Naive B cell (primary cell): ENCODE measurements around the gene RAB10. TPM values are rescaled to one million over a fixed set of nuclear protein-coding genes. Genes with fewer than 3 reads are reported as not detected.
A peak's percentile ranks its signal among the peaks of the same experiment; 100 is the strongest.
"Not testable (repeated sequence)": the region's sequence is repeated elsewhere in the genome, so short reads cannot be mapped to it uniquely, and the experiment has no call there.

Experiments used
- ATAC-seq, 2 donors: fragments of 150-1000 bp; cut with Tn5 transposase; 2 replicates each; pipeline ENCODE4 v1.10.0; 2021; ENCODE audit warnings: low read depth in 2 of 2, mild to moderate bottlenecking in 2 of 2, moderate library complexity in 2 of 2
- DNase-seq: peaks from one replicate; pipeline ENCODE4 v3.0.0; 2022
- H3K27ac Mint-ChIP-seq, 6 donors: one replicate each; pipeline ENCODE4 v1.8.0; 2020 to 2022; ENCODE audit warnings: mild to moderate bottlenecking in 6 of 6, mixed read lengths in 6 of 6, moderate library complexity in 5 of 6, inconsistent platforms in 2 of 6
- H3K27me3 Mint-ChIP-seq, 3 donors: one replicate each; pipeline ENCODE4 v1.8.0; 2021 to 2022; ENCODE audit warnings: mixed read lengths in 3 of 3, mild to moderate bottlenecking in 1 of 3
- H3K36me3 Mint-ChIP-seq, 2 donors: one replicate each; pipeline ENCODE4 v1.8.0; 2020 to 2022; ENCODE audit warnings: mixed read lengths in 2 of 2, inconsistent platforms in 1 of 2, mild to moderate bottlenecking in 1 of 2
- H3K4me1 Mint-ChIP-seq, 3 donors: one replicate each; pipeline ENCODE4 v1.8.0; 2020 to 2022; ENCODE audit warnings: mixed read lengths in 3 of 3, inconsistent platforms in 1 of 3, mild to moderate bottlenecking in 1 of 3, moderate library complexity in 1 of 3
- H3K4me3 Mint-ChIP-seq, 8 donors: one replicate each; pipeline ENCODE4 v1.8.0; 2020 to 2022; ENCODE audit warnings: mild to moderate bottlenecking in 8 of 8, mixed read lengths in 8 of 8, moderate library complexity in 8 of 8, inconsistent platforms in 2 of 8
- H3K9me3 Mint-ChIP-seq, 7 donors: one replicate each; pipeline ENCODE4 v1.8.0; 2020 to 2022; ENCODE audit warnings: mixed read lengths in 7 of 7, mild to moderate bottlenecking in 5 of 7, inconsistent platforms in 2 of 7, moderate library complexity in 1 of 7
- polyA plus RNA-seq, 6 donors: library from polyadenylated mRNA; unstranded; fragments of 300-500 nt; fragmentation: Illumina TruSeq; gene quantifications; one replicate each; pipeline ENCODE4 v1.2.3, GENCODE V29; 2021; ENCODE audit warnings: low read depth in 6 of 6

The RAB10 gene
- polyA plus RNA-seq, 6 donors from 2014 or later: 71.1 to 98.1 (median 82.5) TPM

DNA sequence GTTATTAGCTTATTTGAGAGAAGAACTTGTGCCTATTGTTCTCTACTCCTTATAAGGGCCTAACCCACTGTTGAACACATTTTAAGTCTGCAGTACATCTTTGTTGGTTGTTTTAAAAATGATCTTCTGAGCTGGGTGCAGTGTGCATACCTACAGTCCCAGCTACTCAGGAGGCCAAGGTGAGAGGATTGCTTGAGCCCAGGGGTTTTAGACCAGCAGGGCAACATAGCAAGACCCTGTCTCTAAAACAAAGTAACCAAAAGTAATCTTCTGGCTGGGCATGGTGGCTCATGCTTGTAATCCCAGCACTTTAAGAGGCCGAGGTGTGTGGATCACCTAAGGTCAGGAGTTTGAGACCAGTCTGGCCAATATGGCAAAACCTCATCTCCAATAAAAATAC lies 25.8 kb upstream of the RAB10 start:
- Mint-ChIP-seq H3K36me3 (peaks cover 0 to 7% of the 10 kb centered on the region in 2 donors), H3K4me1 (no peaks in the 10 kb centered on the region), H3K27ac (no peak overlapping the region), H3K27me3 (peaks cover 0 to 4% (median 0%) of the 10 kb centered on the region in 3 donors), H3K9me3 (peaks cover 0 to 5% (median 0%) of the 10 kb centered on the region in 7 donors), H3K4me3 (no peak overlapping the region)
- ATAC-seq: no peak
- no peak for DNase-seq

- peaks cover 0 to 5% (median 0%) of the 10 kb centered on the region in 7 donors for H3K9me3 Mint-ChIP-seq
- no peak for DNase-seq
- no peaks in the 10 kb centered on the region for H3K4me1 Mint-ChIP-seq
Observed at GRCh38 chr2:26008851-26009566, 24.9 kb upstream of the RAB10 start.

DNA sequence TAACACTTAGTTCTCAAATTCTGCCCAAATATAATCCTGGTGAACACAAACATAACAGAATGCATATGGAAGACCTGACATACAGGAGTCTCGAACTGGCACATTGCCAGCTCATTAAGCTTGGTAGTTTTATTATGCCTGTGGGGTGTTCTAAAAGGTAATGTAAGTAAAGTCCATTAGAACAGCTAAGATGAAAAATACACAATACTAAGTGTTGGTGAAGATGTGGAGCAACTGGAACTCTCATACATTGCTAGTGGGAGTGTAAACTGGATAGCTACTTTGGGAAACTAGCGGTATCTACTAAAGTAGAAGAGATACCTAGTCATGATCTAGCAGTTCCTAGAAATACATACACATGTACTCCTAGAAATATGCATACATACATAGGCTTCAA lies 24.3 kb upstream of the RAB10 start:
- no peak for ATAC-seq
- no peak for DNase-seq
- H3K27me3 Mint-ChIP-seq: no peaks in the 10 kb centered on the region
- peaks cover 0 to 7% of the 10 kb centered on the region in 2 donors for H3K36me3 Mint-ChIP-seq
- no peaks in the 10 kb centered on the region for H3K4me1 Mint-ChIP-seq
- H3K9me3 Mint-ChIP-seq: peaks cover 0 to 5% (median 0%) of the 10 kb centered on the region in 7 donors
- H3K27ac Mint-ChIP-seq: no peak overlapping the region
- H3K4me3 Mint-ChIP-seq: no peak overlapping the region

More at GRCh38 chr2:26008851-26009566, 24.9 kb upstream of the RAB10 start:
- H3K4me3 Mint-ChIP-seq: no peak overlapping the region
- no peaks in the 10 kb centered on the region for H3K27me3 Mint-ChIP-seq
- H3K27ac Mint-ChIP-seq: no peak overlapping the region
- H3K36me3 Mint-ChIP-seq: peaks cover 0 to 7% of the 10 kb centered on the region in 2 donors
- no peak for ATAC-seq

- Mint-ChIP-seq H3K9me3 (peaks cover 0 to 5% (median 0%) of the 10 kb centered on the region in 7 donors), H3K27ac (no peak overlapping the region), H3K4me3 (no peak overlapping the region), H3K36me3 (peaks cover 0 to 7% of the 10 kb centered on the region in 2 donors), H3K27me3 (no peaks in the 10 kb centered on the region), H3K4me1 (no peaks in the 10 kb centered on the region)
- DNase-seq: no peak
- no peak for ATAC-seq
Observed at GRCh38 chr2:26010943-26011342, 22.9 kb upstream of the RAB10 start.

- H3K36me3 Mint-ChIP-seq: peaks cover 0 to 7% of the 10 kb centered on the region in 2 donors
- no peak overlapping the region for H3K4me3 Mint-ChIP-seq
- ATAC-seq: no peak
- DNase-seq: no peak
- peaks cover 0 to 5% (median 0%) of the 10 kb centered on the region in 7 donors for H3K9me3 Mint-ChIP-seq
- H3K27me3 Mint-ChIP-seq: no peaks in the 10 kb centered on the region
- no peaks in the 10 kb centered on the region for H3K4me1 Mint-ChIP-seq
- H3K27ac Mint-ChIP-seq: no peak overlapping the region
Observed at GRCh38 chr2:26011609-26011989, 22.3 kb upstream of the RAB10 start.

GRCh38 chr2:26011990-26012856 lies 21.7 kb upstream of the RAB10 start:
- DNase-seq (no peak), ATAC-seq (no peak)
- H3K9me3 Mint-ChIP-seq: peaks cover 0 to 5% (median 0%) of the 10 kb centered on the region in 7 donors
- H3K27me3 Mint-ChIP-seq: no peaks in the 10 kb centered on the region
- H3K4me1 Mint-ChIP-seq: no peaks in the 10 kb centered on the region
- H3K4me3 Mint-ChIP-seq: no peak overlapping the region
- H3K27ac Mint-ChIP-seq: no peak overlapping the region
- H3K36me3 Mint-ChIP-seq: peaks cover 0 to 7% of the 10 kb centered on the region in 2 donors

DNA sequence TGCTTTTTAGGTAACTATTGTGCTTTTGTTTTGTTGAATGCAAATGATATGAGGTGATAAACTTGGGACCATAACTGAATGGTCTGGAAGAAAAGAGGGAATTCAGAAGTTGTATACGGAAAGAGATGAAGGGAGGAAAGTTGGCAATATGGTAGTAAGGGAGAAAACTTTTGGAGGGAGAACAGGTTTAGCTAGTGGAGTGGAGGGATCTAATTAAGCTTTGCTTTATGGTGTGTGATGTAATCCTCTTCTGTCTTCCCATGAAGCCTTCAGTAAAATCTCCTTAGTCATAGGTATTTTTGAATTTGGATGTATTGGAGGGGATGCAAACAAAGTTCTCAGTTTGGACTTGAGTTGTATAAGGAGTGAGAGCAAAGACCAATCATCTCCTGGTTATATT lies 20.2 kb upstream of the RAB10 start:
- Mint-ChIP-seq H3K4me3 (no peak overlapping the region), H3K4me1 (no peaks in the 10 kb centered on the region), H3K27me3 (no peaks in the 10 kb centered on the region), H3K36me3 (peaks cover 0 to 7% of the 10 kb centered on the region in 2 donors), H3K9me3 (peaks cover 0 to 5% (median 0%) of the 10 kb centered on the region in 7 donors), H3K27ac (peak overlapping the region in 1 of 6 donors; percentile 36)
- no peak for DNase-seq
- ATAC-seq: no peak

GRCh38 chr2:26016012-26016705 lies 17.7 kb upstream of the RAB10 start:
- H3K27ac Mint-ChIP-seq: no peak overlapping the region
- no peaks in the 10 kb centered on the region for H3K36me3 Mint-ChIP-seq
- ATAC-seq (no peak), DNase-seq (no peak)
- no peaks in the 10 kb centered on the region for H3K4me1 Mint-ChIP-seq
- no peaks in the 10 kb centered on the region for H3K27me3 Mint-ChIP-seq
- no peaks in the 10 kb centered on the region for H3K9me3 Mint-ChIP-seq
- H3K4me3 Mint-ChIP-seq: no peak overlapping the region

GRCh38 chr2:26016706-26017045 lies 17.2 kb upstream of the RAB10 start:
- H3K27ac Mint-ChIP-seq, ATAC-seq, H3K36me3 Mint-ChIP-seq: not testable (repeated sequence)

DNA sequence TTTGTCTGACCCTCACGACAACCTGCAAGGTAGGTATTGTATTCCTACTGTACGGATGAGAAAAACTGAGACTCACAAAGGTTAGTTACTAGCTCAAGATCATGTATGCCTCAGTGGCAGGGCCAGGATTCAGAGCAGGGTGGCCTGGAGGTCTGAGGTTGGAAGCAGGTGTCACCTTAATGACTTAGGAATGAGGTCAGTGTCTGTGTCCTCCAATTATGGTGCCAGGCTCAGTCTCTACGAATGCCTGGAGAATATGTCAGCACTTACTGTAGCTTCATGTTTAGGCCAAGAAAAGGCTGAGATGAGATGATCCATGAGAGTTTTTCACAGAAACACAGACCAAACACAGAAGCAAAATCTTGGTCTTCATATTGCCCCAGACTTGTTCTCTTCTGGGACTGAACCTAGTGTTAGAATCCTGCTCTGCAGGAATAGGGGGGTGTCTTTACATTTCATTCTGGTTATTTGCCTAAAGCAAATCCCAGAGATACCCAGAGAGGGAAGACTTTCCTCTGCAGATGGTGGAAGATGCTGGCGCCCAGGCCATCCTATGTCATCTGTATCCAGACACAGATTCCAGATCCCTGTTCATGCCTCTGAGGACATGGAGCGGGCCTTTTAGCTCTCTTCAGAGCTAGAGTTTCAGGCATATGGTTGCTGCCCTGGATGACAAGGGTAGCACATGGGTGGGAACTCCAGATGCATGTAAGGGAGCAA lies 16.3 kb upstream of the RAB10 start:
- no peaks in the 10 kb centered on the region for H3K9me3 Mint-ChIP-seq
- DNase-seq: no peak
- ATAC-seq: no peak
- no peak overlapping the region for H3K4me3 Mint-ChIP-seq
- no peaks in the 10 kb centered on the region for H3K36me3 Mint-ChIP-seq
- H3K27ac Mint-ChIP-seq: peak overlapping the region in 2 of 6 donors; percentile 15 to 64
- no peaks in the 10 kb centered on the region for H3K27me3 Mint-ChIP-seq
- no peaks in the 10 kb centered on the region for H3K4me1 Mint-ChIP-seq

More at GRCh38 chr2:26016706-26017045, 17.2 kb upstream of the RAB10 start:
- H3K4me1 Mint-ChIP-seq, DNase-seq, H3K9me3 Mint-ChIP-seq, H3K27me3 Mint-ChIP-seq, H3K4me3 Mint-ChIP-seq: not testable (repeated sequence)

DNA sequence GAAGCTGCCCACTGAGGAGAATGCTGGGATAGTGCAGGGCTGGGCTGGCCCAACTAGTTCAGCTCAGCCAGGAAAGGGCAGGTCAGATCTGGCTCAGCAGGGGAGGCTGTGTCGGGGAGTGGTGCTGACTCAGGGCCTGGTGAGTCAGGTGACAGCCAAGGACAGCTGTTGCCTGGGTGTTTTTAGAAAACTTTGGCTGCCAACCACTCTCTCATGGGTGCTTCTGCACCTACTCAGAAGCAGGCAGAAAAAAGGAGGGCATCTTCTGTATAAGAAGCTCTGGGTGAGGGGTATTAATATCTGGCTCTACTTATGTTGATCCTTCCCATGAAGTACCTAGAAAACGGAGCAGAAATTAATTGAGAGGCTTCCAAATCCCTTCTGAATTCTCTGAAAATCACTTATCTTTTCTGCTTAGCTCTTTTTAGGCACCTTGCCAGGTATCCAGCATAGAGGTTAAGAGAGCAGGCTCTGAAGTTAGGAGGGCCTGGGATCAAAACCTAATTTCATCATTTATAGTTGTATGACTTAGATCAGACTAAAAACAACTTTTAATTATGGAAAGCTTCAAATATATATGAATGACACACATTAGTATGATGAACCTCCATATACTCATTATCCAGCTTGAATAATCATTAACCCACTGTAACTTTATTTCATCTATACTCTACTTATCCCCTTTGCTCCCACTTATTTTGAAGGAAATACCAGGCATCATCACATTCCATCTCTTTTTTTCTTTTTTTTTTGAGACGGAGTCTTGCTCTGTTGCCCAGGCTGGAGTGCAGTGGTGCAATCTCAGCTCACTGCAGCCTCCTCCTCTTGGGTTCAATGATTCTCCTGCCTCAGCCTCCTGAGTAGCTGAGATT lies 15.5 kb upstream of the RAB10 start:
- H3K4me1 Mint-ChIP-seq: no peaks in the 10 kb centered on the region
- H3K4me3 Mint-ChIP-seq: no peak overlapping the region
- no peak for DNase-seq
- no peak for ATAC-seq
- H3K27ac Mint-ChIP-seq: peak overlapping the region in 2 of 6 donors; percentile 64 to 81
- no peaks in the 10 kb centered on the region for H3K27me3 Mint-ChIP-seq
- no peaks in the 10 kb centered on the region for H3K9me3 Mint-ChIP-seq
- H3K36me3 Mint-ChIP-seq: no peaks in the 10 kb centered on the region

GRCh38 chr2:26020231-26020640 lies 13.6 kb upstream of the RAB10 start:
- Mint-ChIP-seq H3K4me3 (no peak overlapping the region), H3K9me3 (peaks cover 0 to 3% (median 0%) of the 10 kb centered on the region in 7 donors), H3K36me3 (no peaks in the 10 kb centered on the region), H3K27ac (peak overlapping the region in 1 of 6 donors; percentile 89), H3K4me1 (no peaks in the 10 kb centered on the region), H3K27me3 (no peaks in the 10 kb centered on the region)
- ATAC-seq: no peak
- DNase-seq: no peak
